Measurements from ENCODE around the gene ABR.
"Not testable (repeated sequence)": the region's sequence is repeated elsewhere in the genome, so short reads cannot be mapped to it uniquely, and the experiment has no call there.

The ABR gene

DNA sequence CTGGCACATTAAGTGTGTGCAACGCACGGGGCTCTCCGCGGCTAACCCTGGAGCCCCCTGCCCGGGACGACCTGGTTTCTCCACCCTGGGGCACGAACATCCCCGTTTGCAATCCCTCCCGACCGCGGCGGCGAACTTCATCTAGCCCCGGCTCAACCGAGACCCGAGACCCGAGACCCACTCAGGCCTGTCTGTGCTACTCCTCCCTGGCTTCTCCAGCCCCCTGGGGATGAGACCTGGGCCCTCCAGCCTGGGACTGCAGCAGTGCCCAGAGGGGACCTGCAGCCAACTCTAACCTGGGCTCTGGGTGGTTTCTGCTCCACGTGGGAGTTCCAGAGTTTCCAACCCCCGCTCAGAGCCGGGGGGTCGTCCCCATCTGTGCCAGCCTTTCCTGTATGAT lies 109.4 kb downstream of the ABR start:
- H3K4me3 Mint-ChIP-seq, result no peak overlapping the region
- peaks cover 9% of the 10 kb centered on the region for H3K9me3 Mint-ChIP-seq
- H3K4me1 Mint-ChIP-seq (ENCODE audit: low read depth), result no peaks in the 10 kb centered on the region
- no peak overlapping the region for H3K27ac Mint-ChIP-seq
- no peak for DNase-seq (ENCODE audit: low spot score)
- peaks cover 49% of the 10 kb centered on the region for H3K36me3 Mint-ChIP-seq (ENCODE audit: low read depth)
- no peaks in the 10 kb centered on the region for H3K27me3 Mint-ChIP-seq (ENCODE audit: low read depth)

DNA sequence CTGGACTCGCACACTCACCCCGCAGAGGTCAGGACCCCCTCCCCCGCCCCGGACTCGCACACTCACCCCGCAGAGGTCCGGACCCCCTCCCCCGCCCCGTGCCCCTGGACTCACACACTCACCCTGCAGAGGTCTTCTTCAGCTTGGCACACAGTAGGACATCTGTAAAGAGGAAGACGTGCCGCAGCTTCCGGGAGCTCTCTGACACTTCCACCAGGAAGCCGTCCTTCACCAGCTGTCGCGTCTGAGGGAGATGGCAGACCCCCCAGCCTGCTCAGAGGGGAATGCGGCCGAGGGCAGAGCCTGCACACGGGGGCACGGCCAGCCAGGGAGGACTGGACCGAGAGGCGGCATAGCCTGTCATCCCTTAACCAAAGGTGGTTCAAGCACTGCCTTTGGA lies 109.9 kb downstream of the ABR start:
- no peaks in the 10 kb centered on the region for H3K27me3 Mint-ChIP-seq (ENCODE audit: low read depth)
- DNase-seq (ENCODE audit: low spot score), result no peak
- H3K4me1 Mint-ChIP-seq (ENCODE audit: low read depth), result no peaks in the 10 kb centered on the region
- peaks cover 9% of the 10 kb centered on the region for H3K9me3 Mint-ChIP-seq
- no peak overlapping the region for H3K27ac Mint-ChIP-seq
- no peak overlapping the region for H3K4me3 Mint-ChIP-seq
- H3K36me3 Mint-ChIP-seq (ENCODE audit: low read depth), result peaks cover 50% of the 10 kb centered on the region

DNA sequence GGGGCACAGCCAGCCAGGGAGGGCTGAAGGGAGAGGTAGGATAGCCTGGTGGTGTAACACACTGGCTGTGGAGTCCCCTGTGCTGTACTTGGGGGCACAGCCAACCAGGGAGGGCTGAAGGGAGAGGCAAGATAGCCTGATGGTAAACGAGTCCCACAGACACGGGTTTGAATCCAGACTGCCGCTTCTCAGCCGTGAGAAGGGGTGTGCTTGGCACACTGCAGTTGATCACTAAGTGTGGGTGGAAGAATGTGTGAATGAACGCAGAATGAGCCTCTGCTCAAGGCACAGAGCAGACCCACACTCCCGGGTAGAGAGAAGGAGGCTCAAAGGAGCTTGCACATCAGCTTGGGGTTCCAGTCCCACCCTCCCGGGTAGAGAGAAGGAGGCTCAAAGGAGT lies 111.4 kb downstream of the ABR start:
- H3K9me3 Mint-ChIP-seq, result peaks cover 9% of the 10 kb centered on the region
- no peaks in the 10 kb centered on the region for H3K27me3 Mint-ChIP-seq (ENCODE audit: low read depth)
- H3K36me3 Mint-ChIP-seq (ENCODE audit: low read depth), result peaks cover 52% of the 10 kb centered on the region
- no peak overlapping the region for H3K27ac Mint-ChIP-seq
- DNase-seq (ENCODE audit: low spot score), result no peak
- no peak overlapping the region for H3K4me3 Mint-ChIP-seq
- H3K4me1 Mint-ChIP-seq (ENCODE audit: low read depth), result no peaks in the 10 kb centered on the region

DNA sequence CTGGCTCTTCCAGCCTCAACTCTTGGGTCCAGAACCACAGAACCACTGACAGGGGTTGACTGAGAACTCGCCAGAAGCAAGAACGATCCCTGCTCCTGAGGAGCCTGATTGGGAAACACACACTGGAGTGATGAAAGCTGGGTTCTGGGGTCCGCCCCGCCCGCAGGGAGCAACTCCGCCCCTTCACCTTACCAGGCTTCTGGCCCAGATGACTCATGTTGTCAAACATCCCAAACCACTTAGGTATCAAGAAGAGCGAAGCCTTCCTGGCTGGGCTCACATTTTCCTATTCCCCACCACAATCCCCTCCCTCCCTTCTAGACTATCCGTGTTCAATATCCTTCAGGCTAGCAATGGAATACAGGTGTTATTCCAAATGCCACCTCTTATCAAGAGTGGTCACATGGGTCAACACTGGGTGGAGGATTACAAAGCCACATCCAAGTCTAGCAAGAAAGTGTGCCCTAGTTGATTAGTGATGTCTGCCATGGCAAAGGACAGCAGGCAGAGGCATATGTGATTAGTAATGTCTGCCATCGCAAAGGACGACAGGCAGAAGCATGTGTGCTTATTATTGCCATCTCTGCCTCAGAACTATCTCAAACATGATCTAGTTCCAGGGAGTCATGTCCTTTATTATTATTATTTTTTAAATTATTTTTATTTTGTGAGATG lies 112.4 kb downstream of the ABR start:
- H3K4me1 Mint-ChIP-seq (ENCODE audit: low read depth), result no peaks in the 10 kb centered on the region
- no peak overlapping the region for H3K27ac Mint-ChIP-seq
- peaks cover 13% of the 10 kb centered on the region for H3K9me3 Mint-ChIP-seq
- no peaks in the 10 kb centered on the region for H3K27me3 Mint-ChIP-seq (ENCODE audit: low read depth)
- H3K36me3 Mint-ChIP-seq (ENCODE audit: low read depth), result peaks cover 56% of the 10 kb centered on the region
- DNase-seq (ENCODE audit: low spot score), result no peak
- H3K4me3 Mint-ChIP-seq, result no peak overlapping the region

DNA sequence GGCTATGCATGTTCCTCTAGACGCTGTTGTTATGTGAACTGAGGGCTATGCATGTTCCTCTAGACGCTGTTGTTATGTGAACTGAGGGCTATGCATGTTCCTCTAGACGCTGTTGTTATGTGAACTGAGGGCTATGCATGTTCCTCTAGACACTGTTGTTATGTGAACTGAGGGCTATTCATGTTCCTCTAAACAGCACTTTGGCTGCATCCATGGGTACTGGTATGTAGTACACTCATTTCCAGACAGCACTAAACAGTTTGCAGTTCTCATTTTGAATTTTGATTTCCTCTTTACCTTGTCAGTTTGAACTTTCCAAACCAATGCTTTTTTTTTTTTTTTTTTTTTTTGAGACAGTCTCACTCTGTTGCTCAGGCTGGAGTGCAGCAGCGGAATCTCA lies 114.4 kb downstream of the ABR start:
- not testable (repeated sequence) for H3K4me1 Mint-ChIP-seq (ENCODE audit: low read depth); DNase-seq (ENCODE audit: low spot score); H3K27ac Mint-ChIP-seq; H3K4me3 Mint-ChIP-seq; H3K27me3 Mint-ChIP-seq (ENCODE audit: low read depth)
- peaks cover 14% of the 10 kb centered on the region for H3K9me3 Mint-ChIP-seq
- H3K36me3 Mint-ChIP-seq (ENCODE audit: low read depth), result peaks cover 55% of the 10 kb centered on the region

DNA sequence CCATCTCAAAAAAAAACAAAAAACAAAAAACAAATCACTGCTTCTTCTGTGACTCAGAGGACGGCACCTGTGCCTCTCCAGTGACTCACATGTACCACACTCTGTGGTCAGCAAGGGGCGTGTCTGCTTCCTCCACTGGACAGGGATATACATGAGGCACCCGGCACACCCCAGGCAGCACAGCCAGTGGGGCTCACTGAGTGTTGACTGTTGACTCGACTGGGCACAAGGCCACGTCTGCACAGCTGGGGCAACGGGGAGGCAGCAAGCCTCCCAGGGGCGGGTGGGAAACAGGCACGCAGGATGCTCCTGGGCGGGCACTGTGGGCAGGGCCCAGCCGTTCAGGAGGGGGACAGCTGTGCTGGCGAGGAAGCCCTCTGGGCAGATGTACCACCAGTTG lies 118.8 kb downstream of the ABR start:
- DNase-seq (ENCODE audit: low spot score), result peak; percentile 9
- no peak overlapping the region for H3K27ac Mint-ChIP-seq
- peaks cover 53% of the 10 kb centered on the region for H3K36me3 Mint-ChIP-seq (ENCODE audit: low read depth)
- H3K4me3 Mint-ChIP-seq, result no peak overlapping the region
- H3K27me3 Mint-ChIP-seq (ENCODE audit: low read depth), result no peaks in the 10 kb centered on the region
- peaks cover 5% of the 10 kb centered on the region for H3K9me3 Mint-ChIP-seq
- H3K4me1 Mint-ChIP-seq (ENCODE audit: low read depth), result no peaks in the 10 kb centered on the region

DNA sequence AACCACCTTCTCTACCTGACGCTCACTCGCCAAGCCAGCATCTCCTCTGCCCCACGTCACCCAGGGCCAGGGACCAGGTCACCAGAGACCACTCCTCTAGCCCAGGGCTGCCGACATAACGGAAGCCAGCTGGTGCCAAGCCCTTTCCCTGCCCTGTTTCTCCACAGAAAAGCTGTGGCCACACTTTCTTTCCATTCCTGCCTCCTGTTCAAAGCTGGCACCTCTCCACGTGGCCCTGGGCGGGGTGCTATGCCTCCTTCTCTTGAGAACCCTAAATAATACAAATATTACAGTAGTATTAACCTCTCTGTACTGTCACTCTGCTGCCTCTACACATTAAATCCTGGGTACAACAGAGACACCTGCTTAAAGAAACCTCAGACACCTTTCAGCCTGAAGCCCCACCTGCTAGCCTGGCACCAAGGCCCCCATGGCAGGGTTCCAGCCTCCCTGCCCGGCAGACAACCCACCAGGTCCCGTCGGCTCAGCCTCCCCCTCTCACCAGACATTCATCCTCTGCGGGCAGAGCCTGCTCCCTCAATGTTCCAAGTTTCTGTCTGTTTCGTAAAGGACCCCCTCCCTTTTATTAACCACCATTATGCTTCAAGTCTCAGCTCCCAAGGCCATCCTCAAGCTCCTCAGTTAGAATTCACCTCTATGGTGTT lies 120.5 kb downstream of the ABR start:
- peaks cover 5% of the 10 kb centered on the region for H3K9me3 Mint-ChIP-seq
- H3K4me3 Mint-ChIP-seq, result no peak overlapping the region
- H3K36me3 Mint-ChIP-seq (ENCODE audit: low read depth), result peaks cover 46% of the 10 kb centered on the region
- no peak overlapping the region for H3K27ac Mint-ChIP-seq
- no peaks in the 10 kb centered on the region for H3K27me3 Mint-ChIP-seq (ENCODE audit: low read depth)
- DNase-seq (ENCODE audit: low spot score), result no peak
- H3K4me1 Mint-ChIP-seq (ENCODE audit: low read depth), result no peaks in the 10 kb centered on the region

DNA sequence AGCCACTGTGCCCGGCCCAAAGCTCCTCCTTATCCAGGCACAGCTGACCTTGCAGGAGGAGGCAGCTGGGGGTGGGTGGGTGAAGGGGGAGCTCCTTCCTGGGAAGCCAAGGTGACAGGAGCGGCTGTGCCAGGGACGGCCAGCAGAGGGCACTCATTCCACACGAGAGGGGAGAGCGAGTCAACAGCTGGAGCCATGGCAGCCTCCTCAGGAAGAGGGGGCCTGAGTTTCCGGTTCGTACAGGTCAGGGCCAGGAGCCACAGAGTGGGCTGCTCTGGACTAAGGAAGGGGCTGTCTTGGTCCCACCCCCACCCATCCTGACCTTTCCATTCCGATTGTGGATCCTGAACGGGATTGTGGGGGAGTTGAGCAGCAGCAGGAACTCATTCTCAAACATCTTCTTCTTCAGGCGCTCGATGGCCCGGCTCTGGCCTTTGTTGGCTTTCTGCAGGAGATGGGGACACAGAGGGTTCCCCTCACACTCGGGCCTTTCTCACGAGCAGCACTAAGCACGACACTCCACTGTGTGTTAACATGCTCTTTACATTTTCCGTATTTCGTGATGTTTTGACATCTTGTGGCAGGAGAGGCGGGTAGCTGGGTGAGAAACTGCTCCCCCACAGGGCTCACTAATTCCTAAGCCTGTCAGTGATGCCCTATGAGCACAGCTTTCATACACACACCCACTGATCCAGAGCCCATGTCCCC lies 121.2 kb downstream of the ABR start:
- Mint-ChIP-seq H3K36me3 (ENCODE audit: low read depth) (peaks cover 46% of the 10 kb centered on the region), H3K4me1 (ENCODE audit: low read depth) (no peaks in the 10 kb centered on the region), H3K27ac (no peak overlapping the region), H3K27me3 (ENCODE audit: low read depth) (no peaks in the 10 kb centered on the region), H3K9me3 (peaks cover 5% of the 10 kb centered on the region), H3K4me3 (no peak overlapping the region)
- DNase-seq (ENCODE audit: low spot score), result peak; percentile 12

DNA sequence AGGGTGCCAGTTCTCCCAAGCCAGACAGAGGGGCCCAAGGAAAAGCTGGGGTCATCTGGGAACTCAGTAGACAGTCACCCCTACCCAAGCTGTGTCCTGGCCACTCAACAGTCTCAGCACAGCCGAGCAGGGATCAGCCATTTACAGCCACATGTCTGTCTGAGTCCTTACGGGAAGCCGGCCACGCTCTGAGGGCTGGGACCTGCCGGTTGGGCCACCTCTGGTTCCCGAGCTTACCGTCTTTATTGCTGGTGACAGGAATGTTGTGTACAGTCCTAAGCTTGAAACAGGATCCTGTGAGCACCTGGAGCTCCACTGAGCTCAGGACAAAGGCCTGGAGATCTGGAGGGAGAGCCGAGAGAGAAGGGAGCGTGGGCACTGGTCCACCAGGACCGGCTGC lies 123.0 kb downstream of the ABR start:
- DNase-seq (ENCODE audit: low spot score), result no peak
- Mint-ChIP-seq H3K27ac (no peak overlapping the region), H3K9me3 (no peaks in the 10 kb centered on the region), H3K4me3 (no peak overlapping the region), H3K36me3 (ENCODE audit: low read depth) (peaks cover 38% of the 10 kb centered on the region), H3K27me3 (ENCODE audit: low read depth) (no peaks in the 10 kb centered on the region), H3K4me1 (ENCODE audit: low read depth) (no peaks in the 10 kb centered on the region)

DNA sequence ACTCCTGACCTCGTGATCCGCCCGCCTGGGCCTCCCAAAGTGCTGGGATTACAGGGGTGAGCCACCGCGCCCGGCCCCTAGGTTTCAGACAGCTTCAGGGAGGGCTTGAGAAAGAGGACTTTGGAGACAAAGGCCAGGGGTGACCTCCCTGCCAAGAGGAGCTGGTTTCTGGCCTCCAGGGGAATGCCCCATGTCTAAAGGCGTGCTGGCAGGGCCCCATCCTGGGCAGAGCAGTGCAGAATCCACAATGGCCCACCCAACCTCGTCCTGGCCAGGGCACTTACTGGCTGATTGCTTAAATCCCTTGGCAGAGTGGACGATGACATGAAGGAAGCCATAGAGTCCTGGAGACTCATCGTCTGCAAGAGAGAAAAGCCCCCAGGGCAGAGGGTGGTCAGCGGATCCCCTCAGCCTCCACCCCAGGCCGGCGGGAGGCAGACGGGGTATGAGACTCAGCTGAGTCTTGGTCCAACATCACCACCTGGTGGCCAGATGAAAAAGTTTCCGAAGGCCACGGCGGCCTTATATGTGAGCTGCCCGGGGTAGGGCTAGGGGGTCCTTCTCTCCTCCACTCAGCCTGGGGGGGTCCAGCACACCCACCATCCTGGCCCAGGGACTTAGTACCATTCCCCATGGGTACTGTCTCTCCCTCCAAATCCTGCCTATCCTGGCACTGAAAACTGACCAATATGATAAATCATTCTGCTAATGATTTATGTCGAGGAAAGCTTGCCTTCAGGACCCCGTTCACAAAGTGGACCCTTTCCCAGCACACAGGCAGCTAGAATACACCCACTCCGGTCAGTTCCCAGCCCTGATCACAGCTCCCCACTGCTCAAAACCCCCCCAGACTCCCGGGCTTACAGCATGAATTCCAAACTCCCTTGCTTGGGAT lies 123.8 kb downstream of the ABR start:
- Mint-ChIP-seq H3K36me3 (ENCODE audit: low read depth) (peaks cover 34% of the 10 kb centered on the region), H3K4me3 (no peak overlapping the region), H3K27me3 (ENCODE audit: low read depth) (no peaks in the 10 kb centered on the region), H3K27ac (no peak overlapping the region), H3K9me3 (no peaks in the 10 kb centered on the region), H3K4me1 (ENCODE audit: low read depth) (no peaks in the 10 kb centered on the region)
- DNase-seq (ENCODE audit: low spot score), result no peak

DNA sequence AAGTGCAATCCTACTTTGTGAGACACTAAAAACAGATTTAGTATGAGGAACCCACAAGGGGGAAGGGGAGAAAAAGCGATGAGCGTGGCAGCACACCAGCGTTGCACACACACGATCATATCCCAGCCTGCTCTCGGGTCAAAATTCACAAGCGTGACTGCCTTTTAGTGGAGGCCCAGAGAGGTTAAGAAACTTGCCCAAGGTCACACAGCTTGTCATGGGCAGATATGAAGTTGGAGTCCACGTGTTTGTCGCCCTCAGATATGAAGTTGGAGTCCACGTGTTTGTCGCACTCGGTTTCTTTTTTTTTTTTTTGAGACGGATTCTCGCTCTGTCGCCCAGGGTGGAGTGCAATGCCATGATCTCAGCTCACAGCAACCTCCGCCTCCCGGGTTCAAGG lies 124.5 kb downstream of the ABR start:
- H3K36me3 Mint-ChIP-seq (ENCODE audit: low read depth), result peaks cover 30% of the 10 kb centered on the region
- no peaks in the 10 kb centered on the region for H3K4me1 Mint-ChIP-seq (ENCODE audit: low read depth)
- H3K27me3 Mint-ChIP-seq (ENCODE audit: low read depth), result no peaks in the 10 kb centered on the region
- H3K4me3 Mint-ChIP-seq, result no peak overlapping the region
- no peak overlapping the region for H3K27ac Mint-ChIP-seq
- H3K9me3 Mint-ChIP-seq, result no peaks in the 10 kb centered on the region
- DNase-seq (ENCODE audit: low spot score), result no peak

DNA sequence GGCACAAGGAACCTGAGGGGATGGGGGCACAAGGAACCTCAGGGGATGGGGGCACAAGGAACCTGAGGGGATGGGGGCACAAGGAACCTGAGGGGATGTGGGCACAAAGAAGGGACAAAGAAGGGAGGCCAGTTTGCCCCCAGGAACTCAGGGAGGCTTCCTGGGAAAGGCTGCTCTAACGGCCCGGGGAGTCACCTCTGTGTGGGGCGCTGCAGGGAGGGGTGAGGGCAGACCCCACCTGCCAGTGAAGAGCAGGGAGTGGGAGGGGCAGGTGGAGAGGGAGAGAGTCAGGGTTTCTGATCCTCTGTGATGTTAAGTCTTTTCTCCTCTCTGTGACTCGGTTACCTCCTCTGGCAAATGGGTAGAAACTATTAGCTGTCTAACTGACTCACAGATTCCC lies 125.1 kb downstream of the ABR start:
- H3K4me3 Mint-ChIP-seq, result no peak overlapping the region
- no peaks in the 10 kb centered on the region for H3K4me1 Mint-ChIP-seq (ENCODE audit: low read depth)
- no peak for DNase-seq (ENCODE audit: low spot score)
- peaks cover 30% of the 10 kb centered on the region for H3K36me3 Mint-ChIP-seq (ENCODE audit: low read depth)
- H3K9me3 Mint-ChIP-seq, result no peaks in the 10 kb centered on the region
- no peak overlapping the region for H3K27ac Mint-ChIP-seq
- H3K27me3 Mint-ChIP-seq (ENCODE audit: low read depth), result no peaks in the 10 kb centered on the region

DNA sequence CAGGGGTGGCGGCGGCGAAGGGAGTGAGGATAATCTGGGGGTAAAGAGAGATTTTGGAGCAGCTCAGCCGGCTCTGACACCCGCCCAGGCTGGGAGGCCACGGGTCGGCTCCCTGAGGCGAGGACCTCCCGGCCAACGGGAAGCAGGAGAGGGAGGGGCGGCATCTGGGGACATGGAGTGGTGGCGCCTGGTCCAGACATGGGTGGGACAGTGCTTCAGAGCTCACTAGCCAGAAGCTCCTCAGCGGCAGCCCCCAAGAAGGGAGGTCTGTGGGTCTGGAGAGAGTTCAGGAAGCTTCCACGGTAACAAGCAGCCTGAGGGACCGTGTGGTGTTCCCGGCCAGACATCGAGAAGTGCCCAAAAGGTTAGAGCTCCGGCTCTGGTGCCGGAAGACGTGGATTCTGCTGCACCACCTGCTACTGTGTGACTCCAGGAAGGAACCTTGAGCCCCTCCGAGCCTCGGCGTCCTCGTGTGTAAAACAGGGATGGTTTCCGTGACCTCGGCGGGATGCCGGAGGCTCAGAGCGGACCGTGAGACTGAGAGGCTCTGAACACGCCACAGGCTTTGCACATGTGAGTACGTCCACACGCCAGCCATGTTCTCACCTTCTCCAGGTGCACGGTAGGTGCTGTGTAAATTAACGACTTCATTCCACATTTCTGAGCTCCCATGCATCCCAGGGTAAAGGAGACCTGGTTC lies 126.0 kb downstream of the ABR start:
- Mint-ChIP-seq H3K4me3 (no peak overlapping the region), H3K27ac (no peak overlapping the region), H3K27me3 (ENCODE audit: low read depth) (no peaks in the 10 kb centered on the region), H3K9me3 (no peaks in the 10 kb centered on the region), H3K4me1 (ENCODE audit: low read depth) (no peaks in the 10 kb centered on the region), H3K36me3 (ENCODE audit: low read depth) (peaks cover 24% of the 10 kb centered on the region)
- no peak for DNase-seq (ENCODE audit: low spot score)
